ENCODE results near the gene CLCA1. TPM values are rescaled to one million over a fixed set of nuclear protein-coding genes. Genes with fewer than 3 reads are reported as not detected.

Gene CLCA1
- total RNA-seq, 2 donors from 2014 or later = not detected

Other genes starting within 250 kb of the CLCA1 start
- 10 to 100 TPM; 21.3 to 29.7 TPM for gene ODF2L, start 72.6 kb upstream of the CLCA1 start, total RNA-seq
- gene CLCA2, start 44.8 kb upstream of the CLCA1 start, total RNA-seq = not detected
- not detected for gene CLCA4, start 78.2 kb downstream of the CLCA1 start, total RNA-seq
- gene SH3GLB1, start 235.6 kb downstream of the CLCA1 start, total RNA-seq = 10 to 100 TPM; 58.0 to 59.1 TPM

Measured in activated naive CD4-positive, alpha-beta T cell treated with anti-CD3 and anti-CD28 coated beads, Interleukin-2, amount 50 U/mL, for 72 hours (primary cell).